GM18505 (cell line): Measurements from ENCODE around the gene CUEDC1.
"Not testable (repeated sequence)": the region's sequence is repeated elsewhere in the genome, so short reads cannot be mapped to it uniquely, and the experiment has no call there.

Experiments used
- ATAC-seq: cut with Tn5 transposase; IDR thresholded peaks from one replicate; pipeline ENCODE4 v1.9.1; 2021; ENCODE audit not compliant: unreplicated experiment
- POLR2A ChIP-seq: IDR thresholded peaks from 4 replicates; pipeline ENCODE4 v1.6.1; 2011; ENCODE audit warnings: borderline replicate concordance; ENCODE audit not compliant: insufficient read depth, insufficient read length; ENCODE audit errors: extremely low read depth

Gene CUEDC1

DNA sequence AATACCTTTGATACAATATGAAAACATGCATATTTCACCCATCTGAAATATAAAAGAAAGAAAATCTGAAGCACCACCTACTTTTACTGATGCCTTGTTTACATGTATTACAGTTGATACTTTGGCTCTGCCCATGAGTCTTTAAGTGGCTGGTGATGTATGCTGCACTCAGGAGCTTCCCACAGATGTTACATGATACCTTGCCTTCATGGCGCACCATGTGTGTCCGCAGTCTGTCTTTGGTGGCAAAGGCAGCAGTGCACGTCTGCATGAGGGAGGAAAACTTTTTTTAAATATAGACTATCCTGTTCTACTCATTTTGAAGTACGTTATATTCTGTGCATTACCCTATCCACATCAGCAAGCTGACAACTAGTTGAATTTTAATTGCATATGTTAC lies 25.3 kb upstream of the CUEDC1 start:
- TF ChIP-seq POLR2A, result no peak

GRCh38 chr17:57979076-57979475 lies 23.9 kb upstream of the CUEDC1 start:
- no peak for ATAC-seq
- TF ChIP-seq POLR2A, result no peak

More for the DNA sequence above, 25.3 kb upstream of the CUEDC1 start:
- ATAC-seq, result no peak

DNA sequence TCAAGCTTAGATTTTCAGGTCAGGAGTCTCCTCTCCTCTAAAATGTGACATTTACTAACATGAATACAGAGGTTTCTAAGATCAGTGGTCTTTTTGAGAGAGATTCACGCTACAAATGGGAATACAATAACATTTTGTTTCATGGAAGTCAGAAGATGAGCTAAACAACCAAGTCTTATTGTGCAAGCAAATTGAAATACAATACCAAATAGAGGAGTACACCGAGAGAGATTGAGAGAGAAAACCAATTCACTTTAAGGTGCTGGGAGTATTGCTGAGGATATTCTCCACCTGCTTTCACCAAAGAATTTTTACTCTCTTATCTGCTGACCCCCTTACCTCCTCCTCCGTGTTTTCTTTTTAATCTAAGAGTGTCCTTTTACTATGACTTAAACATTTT lies 21.4 kb upstream of the CUEDC1 start:
- ATAC-seq, result no peak
- no peak for TF ChIP-seq POLR2A

DNA sequence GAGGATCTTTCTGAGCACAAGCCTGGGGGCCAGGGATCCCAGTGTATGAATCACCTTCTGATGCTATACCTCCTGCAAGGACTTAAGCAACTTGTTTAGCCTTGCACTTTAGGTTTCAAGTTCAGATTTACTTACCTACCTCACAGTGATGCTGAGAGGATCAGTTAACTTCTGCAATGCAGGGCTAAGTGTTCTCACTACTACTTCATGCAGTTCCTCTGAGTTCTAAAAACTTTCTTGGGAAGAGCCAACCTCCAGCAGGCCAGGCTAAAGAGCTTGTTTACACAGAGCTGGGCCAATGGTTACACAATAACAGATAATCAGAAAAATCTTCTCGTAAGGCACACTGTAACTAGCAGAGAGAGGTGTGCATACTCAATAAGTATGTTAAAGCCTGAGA lies 19.8 kb upstream of the CUEDC1 start:
- no peak for TF ChIP-seq POLR2A
- ATAC-seq, result no peak

- not testable (repeated sequence) for ATAC-seq
Observed at GRCh38 chr17:57974053-57974824, 19.0 kb upstream of the CUEDC1 start.

GRCh38 chr17:57972151-57972550 lies 16.9 kb upstream of the CUEDC1 start:
- TF ChIP-seq POLR2A, result no peak
- ATAC-seq, result no peak

DNA sequence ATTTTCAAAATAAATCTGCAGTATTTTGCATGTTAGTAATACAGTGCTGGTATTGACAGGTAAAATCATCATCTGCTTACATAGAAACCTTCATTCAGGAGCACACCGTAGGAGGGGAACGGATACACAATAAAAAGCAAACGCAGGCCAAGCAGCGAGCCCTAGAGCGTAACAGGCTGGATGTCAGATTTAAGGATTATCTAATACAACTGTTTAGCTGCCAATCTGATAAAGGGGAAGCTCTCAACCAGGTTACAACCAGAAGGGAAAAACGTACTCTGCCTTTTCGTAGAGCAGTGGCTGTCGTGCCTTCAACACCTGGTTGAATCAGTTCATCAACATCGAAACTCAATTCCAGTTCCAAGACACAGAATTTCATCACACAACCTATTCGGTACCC lies 16.4 kb upstream of the CUEDC1 start:
- ATAC-seq, result no peak
- TF ChIP-seq POLR2A, result no peak

GRCh38 chr17:57970710-57971109 lies 15.5 kb upstream of the CUEDC1 start:
- ATAC-seq, result no peak
- no peak for TF ChIP-seq POLR2A

DNA sequence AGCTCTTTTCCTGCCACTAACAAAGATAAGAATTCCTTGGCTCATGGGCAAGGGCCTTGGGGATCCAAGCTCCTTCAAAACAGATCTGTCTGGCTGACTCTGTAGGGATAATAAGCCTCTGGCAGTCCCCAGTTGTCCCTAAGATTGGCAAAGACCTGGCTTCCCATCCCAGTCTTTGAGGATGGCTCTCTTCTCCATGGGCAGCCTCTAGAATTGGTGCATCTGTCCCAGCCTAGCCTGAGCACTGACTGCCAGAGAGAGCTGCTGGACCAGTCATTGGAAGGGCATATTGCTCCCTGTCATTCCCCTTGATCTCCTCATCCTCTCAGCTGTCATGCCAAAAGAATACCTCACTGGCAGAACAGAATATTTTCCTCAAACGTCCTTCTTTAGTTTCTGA lies 13.2 kb upstream of the CUEDC1 start:
- ATAC-seq, result no peak
- TF ChIP-seq POLR2A, result no peak

GRCh38 chr17:57966875-57967274 lies 11.7 kb upstream of the CUEDC1 start:
- TF ChIP-seq POLR2A, result no peak
- no peak for ATAC-seq

DNA sequence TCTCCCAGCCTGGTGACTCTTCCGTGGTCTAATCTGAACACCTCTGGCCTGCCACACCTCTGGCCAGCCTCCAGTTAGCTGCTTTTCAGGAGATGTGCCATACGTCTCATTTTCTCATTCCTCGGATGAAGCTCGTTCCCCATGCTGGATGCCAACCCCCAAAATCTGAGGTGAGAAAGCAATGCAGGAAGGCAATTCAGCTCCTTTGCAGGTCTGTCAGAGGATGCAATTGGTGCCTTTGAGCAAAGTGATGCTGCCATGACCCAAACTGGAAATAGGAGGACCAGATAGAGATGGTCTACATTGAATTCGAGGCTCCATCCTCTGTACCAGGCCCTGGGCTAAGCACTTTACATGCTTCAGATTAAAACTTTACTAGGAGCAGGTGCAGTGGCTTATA lies 11.0 kb upstream of the CUEDC1 start:
- TF ChIP-seq POLR2A, result no peak
- ATAC-seq, result no peak

GRCh38 chr17:57965521-57966160 lies 10.4 kb upstream of the CUEDC1 start:
- TF ChIP-seq POLR2A, result no peak
- ATAC-seq, result no peak

DNA sequence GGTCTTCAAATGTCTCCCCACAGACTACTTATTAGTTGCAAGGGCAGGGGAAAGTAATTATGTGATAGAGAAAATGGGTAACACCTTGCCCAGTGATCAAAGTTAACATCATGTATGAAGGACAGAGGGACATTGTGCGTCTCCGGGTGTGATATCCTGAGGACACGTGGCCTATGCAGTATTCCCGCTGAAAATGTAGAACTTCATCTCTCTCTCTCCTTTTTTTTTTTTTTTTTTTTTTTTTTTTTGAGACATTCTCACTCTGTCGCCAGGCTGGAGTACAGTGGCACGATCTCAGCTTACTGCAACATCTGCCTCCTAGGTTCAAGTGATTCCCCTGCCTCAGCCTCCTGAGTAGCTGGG lies 7.9 kb upstream of the CUEDC1 start:
- TF ChIP-seq POLR2A, result no peak
- no peak for ATAC-seq

DNA sequence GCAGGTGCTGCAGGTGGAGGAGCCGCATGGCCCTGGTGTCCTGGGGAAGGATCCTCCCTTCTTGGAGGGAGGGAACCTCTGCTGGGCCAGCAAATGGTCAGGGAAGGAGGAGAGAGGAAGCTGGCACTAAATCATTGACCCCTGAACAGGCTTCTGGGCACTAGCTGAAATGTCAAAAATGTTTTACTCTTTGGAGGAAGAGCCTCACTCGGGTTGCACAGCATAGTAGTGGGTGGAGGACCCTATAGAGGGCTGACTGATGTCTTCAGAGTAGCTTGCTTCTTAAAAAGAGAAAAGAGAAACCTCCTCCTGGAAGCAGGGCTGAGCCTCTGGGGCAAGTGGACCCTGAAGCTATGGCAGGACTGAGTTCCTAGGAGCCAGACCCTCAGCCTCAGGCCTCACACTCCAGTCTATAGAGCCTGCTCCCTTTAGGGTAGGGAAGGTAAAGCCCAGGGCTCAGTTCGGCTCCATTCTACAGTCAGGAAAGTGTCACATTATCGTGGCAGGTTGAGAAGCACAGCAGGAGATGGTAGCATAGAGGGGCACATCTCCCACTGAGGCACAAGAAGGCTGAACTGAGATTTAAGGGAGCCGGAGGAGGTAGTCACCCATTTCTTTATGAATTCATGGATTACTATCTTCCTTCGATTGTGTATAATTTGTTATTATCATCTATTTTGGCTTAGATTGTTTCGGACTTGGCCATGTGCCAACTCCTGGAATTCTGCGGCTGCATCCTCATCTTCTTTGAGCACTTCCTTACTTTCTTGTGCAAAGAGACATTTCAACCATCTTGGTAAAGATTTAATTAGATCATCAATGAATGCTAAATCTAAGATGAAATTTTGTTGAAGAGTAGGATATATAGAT lies 7.3 kb upstream of the CUEDC1 start:
- no peak for ATAC-seq
- no peak for TF ChIP-seq POLR2A
